ENCODE measurements around the gene FCRLB.
"Not testable (repeated sequence)": the region's sequence is repeated elsewhere in the genome, so short reads cannot be mapped to it uniquely, and the experiment has no call there.

Gene FCRLB

DNA sequence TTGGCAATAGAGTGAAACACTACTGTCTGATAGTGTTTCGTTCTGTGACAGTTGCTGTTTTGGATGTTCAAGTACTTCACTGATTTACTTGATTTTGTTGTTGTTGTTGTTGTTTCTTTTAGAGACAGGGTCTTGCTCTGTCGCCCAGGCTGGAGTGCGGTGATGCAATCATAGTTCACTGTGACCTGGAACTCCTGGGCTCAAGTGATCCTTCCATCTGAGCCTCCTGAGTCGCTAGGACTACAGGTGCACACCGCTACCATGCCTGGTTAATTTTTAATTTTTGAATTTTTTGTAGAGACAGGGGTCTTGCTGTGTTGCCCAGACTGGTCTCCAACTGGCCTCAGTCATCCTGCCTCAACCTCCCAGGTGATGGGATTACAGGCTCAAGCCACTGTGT, 47.1 kb downstream of the FCRLB start:
- TF ChIP-seq, protein P1, sequence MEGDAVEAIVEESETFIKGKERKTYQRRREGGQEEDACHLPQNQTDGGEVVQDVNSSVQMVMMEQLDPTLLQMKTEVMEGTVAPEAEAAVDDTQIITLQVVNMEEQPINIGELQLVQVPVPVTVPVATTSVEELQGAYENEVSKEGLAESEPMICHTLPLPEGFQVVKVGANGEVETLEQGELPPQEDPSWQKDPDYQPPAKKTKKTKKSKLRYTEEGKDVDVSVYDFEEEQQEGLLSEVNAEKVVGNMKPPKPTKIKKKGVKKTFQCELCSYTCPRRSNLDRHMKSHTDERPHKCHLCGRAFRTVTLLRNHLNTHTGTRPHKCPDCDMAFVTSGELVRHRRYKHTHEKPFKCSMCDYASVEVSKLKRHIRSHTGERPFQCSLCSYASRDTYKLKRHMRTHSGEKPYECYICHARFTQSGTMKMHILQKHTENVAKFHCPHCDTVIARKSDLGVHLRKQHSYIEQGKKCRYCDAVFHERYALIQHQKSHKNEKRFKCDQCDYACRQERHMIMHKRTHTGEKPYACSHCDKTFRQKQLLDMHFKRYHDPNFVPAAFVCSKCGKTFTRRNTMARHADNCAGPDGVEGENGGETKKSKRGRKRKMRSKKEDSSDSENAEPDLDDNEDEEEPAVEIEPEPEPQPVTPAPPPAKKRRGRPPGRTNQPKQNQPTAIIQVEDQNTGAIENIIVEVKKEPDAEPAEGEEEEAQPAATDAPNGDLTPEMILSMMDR (conservative IDR thresholded peaks at IDR 0.05; ENCODE audit: control insufficient read depth, insufficient read depth, low read depth, low read length) = no peak
- H3K4me3 ChIP-seq (ENCODE audit: control insufficient read depth, low read depth, low read length) = no peak overlapping the region
- no peak for DNase-seq (ENCODE audit: low read depth)

DNA sequence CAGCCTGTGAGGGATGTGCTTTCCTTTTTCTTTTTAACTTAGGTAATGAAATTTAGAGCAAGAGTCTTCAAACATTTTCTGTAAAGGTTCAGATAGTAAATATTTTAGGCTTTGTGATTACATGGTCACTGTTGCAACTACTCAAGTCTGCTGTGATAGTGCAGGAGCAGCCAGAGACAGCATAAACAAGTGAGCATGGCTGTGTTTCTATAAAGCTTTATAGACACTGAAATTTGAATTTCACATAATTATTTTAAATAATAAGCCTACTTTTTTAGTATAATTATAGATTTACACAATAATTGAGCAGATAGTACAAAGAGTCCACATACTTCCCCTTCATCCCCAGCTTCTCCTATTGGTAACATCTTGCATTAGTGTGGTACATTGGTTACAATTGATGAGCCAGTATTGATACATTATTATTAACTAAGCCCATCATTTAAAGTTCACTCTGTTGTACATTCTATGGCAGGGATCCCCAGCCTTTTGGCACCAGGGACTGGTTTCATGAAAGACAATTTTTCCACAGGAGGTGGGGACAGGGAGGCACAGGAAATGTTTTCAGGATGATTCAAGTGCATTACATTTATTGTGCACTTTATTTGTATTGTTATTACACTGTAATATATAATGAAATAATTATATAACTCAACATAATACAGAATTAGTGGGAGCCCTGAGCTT, 47.8 kb downstream of the FCRLB start:
- H3K4me3 ChIP-seq (ENCODE audit: control insufficient read depth, low read depth, low read length) = no peak overlapping the region
- TF ChIP-seq, protein P1 (conservative IDR thresholded peaks at IDR 0.05; ENCODE audit: control insufficient read depth, insufficient read depth, low read depth, low read length) = no peak
- DNase-seq (ENCODE audit: low read depth) = no peak

DNA sequence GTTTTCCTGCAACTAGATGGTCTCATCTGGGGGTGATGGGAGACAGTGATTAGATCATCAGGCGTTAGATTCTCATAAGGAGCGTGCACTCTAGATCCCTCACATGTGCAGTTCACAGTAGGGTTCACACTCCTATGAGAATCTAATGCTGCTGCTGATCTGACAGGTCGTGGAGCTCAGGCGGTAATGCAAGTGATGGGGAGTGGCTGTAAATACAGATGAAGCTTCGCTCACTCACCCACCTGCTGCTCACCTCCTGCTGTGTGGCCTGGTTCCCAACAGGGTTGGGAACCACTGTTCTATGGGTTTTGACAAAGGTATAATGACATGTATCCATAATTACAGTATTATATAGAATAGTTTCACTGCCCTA, 48.3 kb downstream of the FCRLB start:
- not testable (repeated sequence) for DNase-seq (ENCODE audit: low read depth); H3K4me3 ChIP-seq (ENCODE audit: control insufficient read depth, low read depth, low read length)

DNA sequence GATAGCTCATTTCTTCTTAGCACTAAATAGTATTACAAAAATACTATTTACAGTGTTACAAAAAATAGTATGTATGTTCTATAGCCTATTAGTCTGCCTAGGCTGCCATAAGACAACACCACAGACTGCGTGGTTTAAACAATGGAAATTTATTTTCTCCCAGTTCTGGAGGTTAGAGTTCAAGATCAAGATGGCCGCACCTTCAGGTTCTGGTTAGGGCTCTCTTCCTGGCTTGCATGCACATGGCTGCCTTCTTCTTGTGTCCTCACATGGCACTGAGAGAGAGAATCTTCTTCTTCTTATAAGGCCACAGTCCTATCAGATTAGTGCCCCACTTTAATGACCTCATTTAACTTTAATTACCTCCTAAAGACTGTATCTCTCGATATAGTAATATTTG, 48.9 kb downstream of the FCRLB start:
- no peak for DNase-seq (ENCODE audit: low read depth)
- no peak overlapping the region for H3K4me3 ChIP-seq (ENCODE audit: control insufficient read depth, low read depth, low read length)
- TF ChIP-seq, protein P1 (conservative IDR thresholded peaks at IDR 0.05; ENCODE audit: control insufficient read depth, insufficient read depth, low read depth, low read length) = no peak

DNA sequence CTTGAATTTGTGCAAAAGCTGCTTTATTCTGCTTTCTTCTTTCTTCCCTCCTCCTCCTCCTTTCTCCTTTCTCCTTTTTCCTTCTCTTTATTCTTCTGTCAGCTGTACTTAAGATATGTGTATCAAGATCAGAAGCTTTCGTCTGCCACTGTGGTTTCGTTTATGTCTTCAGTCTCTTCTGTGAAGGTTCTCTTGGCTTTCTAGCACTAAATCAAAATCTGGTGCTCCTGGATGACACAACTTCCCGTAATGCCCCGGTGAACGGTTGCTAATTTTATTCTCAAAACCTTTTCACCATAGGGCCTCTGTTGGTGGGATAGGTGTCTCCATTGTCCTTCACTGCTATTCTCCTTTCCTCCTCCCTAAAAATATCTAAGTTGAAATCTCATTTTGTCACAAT, 49.8 kb downstream of the FCRLB start:
- TF ChIP-seq, protein P1 (conservative IDR thresholded peaks at IDR 0.05; ENCODE audit: control insufficient read depth, insufficient read depth, low read depth, low read length) = no peak
- H3K4me3 ChIP-seq (ENCODE audit: control insufficient read depth, low read depth, low read length) = no peak overlapping the region
- no peak for DNase-seq (ENCODE audit: low read depth)

DNA sequence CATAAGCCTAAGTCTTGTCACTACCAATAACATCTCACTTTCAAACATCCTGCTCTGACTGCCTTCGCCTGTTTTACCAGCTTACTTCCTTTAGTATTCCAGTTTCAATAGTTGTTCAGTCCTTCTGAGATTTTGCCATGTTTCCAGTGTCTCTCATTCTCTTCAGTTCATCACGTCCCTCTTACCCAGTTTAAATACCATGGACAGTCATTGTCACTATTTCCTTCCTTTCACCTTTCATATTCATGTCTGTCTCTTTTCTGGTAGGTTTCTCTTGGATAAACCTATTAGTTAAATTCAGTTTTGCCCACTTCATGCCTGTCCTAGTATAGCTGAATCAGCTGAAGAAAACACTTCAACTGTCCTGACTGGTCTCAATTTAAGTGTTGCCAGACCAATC, 50.6 kb downstream of the FCRLB start:
- H3K4me3 ChIP-seq (ENCODE audit: control insufficient read depth, low read depth, low read length) = no peak overlapping the region
- TF ChIP-seq, protein P1 (conservative IDR thresholded peaks at IDR 0.05; ENCODE audit: control insufficient read depth, insufficient read depth, low read depth, low read length) = no peak
- no peak for DNase-seq (ENCODE audit: low read depth)

DNA sequence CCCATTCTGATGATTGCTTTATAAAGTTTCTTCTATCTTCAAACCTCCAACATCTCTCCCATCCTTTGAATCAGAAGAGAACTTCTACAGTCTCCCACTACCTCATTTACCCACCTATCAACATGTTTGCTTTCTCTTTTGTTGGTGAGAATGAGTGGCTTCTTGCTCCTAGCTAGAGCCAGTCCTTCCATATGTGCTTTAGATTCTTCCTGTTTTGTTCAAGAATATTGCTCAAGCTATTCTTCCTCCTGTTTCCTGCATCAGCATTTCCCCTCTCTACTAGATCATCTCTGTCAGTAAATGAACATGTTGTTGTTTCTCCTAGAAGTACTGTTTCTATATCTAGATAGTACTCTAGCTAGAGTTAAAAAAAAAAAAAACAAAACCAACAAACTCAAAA, 51.1 kb downstream of the FCRLB start:
- TF ChIP-seq, protein P1 (conservative IDR thresholded peaks at IDR 0.05; ENCODE audit: control insufficient read depth, insufficient read depth, low read depth, low read length) = no peak
- H3K4me3 ChIP-seq (ENCODE audit: control insufficient read depth, low read depth, low read length) = no peak overlapping the region
- DNase-seq (ENCODE audit: low read depth) = no peak

Data from fibroblast of mammary gland (primary cell).